ENCODE results near the gene CDH23. TPM values are rescaled to one million over a fixed set of nuclear protein-coding genes. Genes with fewer than 3 reads are reported as not detected.

CDH23 gene
- total RNA-seq, 1 experiment from 2014 or later = 0.07 TPM

GRCh38 chr10:71635251-71635866, 238.6 kb downstream of the CDH23 start:
- intact Hi-C loops (cut with micrococcal nuclease; ENCODE audit: unreplicated experiment) = no loop called here
- CTCF ChIA-PET = interaction anchor here (0.6 to 1.5 kb wide), 2 partner anchors 10 to 176 kb away, joined by 3 to 4 read pairs; no protein-coding TSS in a partner anchor
- no peak overlapping the region for H3K27ac Mint-ChIP-seq (ENCODE audit: unreplicated experiment)
- H3K9me3 Mint-ChIP-seq (ENCODE audit: low read depth, unreplicated experiment) = no peaks in the 10 kb centered on the region
- no peak for TF ChIP-seq CTCF (IDR thresholded peaks at IDR 0.05; ENCODE audit: unreplicated experiment)
- peaks cover 68% of the 10 kb centered on the region for H3K27me3 Mint-ChIP-seq (ENCODE audit: unreplicated experiment)
- no peaks in the 10 kb centered on the region for H3K36me3 Mint-ChIP-seq (ENCODE audit: insufficient read depth, unreplicated experiment)
- no TSS peak for BruUV-seq (replicated peaks)
- H3K4me3 Mint-ChIP-seq (ENCODE audit: low read depth, unreplicated experiment) = no peak overlapping the region
- peaks cover 11% of the 10 kb centered on the region for H3K4me1 Mint-ChIP-seq (ENCODE audit: low read depth, unreplicated experiment)
- DNase-seq = no peak

GRCh38 chr10:71635867-71636266, 239.1 kb downstream of the CDH23 start:
- CTCF ChIA-PET = interaction anchor here (0.6 kb wide), 1 partner anchor 208 kb away, joined by 10 read pairs; no protein-coding TSS in a partner anchor
- no TSS peak for BruUV-seq (replicated peaks)
- Mint-ChIP-seq H3K9me3 (ENCODE audit: low read depth, unreplicated experiment) (no peaks in the 10 kb centered on the region), H3K36me3 (ENCODE audit: insufficient read depth, unreplicated experiment) (no peaks in the 10 kb centered on the region), H3K27ac (ENCODE audit: unreplicated experiment) (no peak overlapping the region), H3K4me3 (ENCODE audit: low read depth, unreplicated experiment) (no peak overlapping the region), H3K4me1 (ENCODE audit: low read depth, unreplicated experiment) (peaks cover 11% of the 10 kb centered on the region), H3K27me3 (ENCODE audit: unreplicated experiment) (peaks cover 70% of the 10 kb centered on the region)
- no peak for TF ChIP-seq CTCF (IDR thresholded peaks at IDR 0.05; ENCODE audit: unreplicated experiment)
- intact Hi-C loops (cut with micrococcal nuclease; ENCODE audit: unreplicated experiment) = no loop called here
- no peak for DNase-seq

- H3K9me3 Mint-ChIP-seq (ENCODE audit: low read depth, unreplicated experiment) = no peaks in the 10 kb centered on the region
- TF ChIP-seq CTCF (IDR thresholded peaks at IDR 0.05; ENCODE audit: unreplicated experiment) = no peak
- H3K4me1 Mint-ChIP-seq (ENCODE audit: low read depth, unreplicated experiment) = peaks cover 11% of the 10 kb centered on the region
- intact Hi-C loops (cut with micrococcal nuclease; ENCODE audit: unreplicated experiment) = no loop called here
- H3K4me3 Mint-ChIP-seq (ENCODE audit: low read depth, unreplicated experiment) = no peak overlapping the region
- H3K27me3 Mint-ChIP-seq (ENCODE audit: unreplicated experiment) = peaks cover 70% of the 10 kb centered on the region
- DNase-seq = no peak
- H3K27ac Mint-ChIP-seq (ENCODE audit: unreplicated experiment) = no peak overlapping the region
- H3K36me3 Mint-ChIP-seq (ENCODE audit: insufficient read depth, unreplicated experiment) = no peaks in the 10 kb centered on the region
- no TSS peak for BruUV-seq (replicated peaks)
- CTCF ChIA-PET = no interaction called here
Observed at GRCh38 chr10:71636588-71636987, 239.9 kb downstream of the CDH23 start.

- Mint-ChIP-seq H3K36me3 (ENCODE audit: insufficient read depth, unreplicated experiment) (no peaks in the 10 kb centered on the region), H3K4me3 (ENCODE audit: low read depth, unreplicated experiment) (no peak overlapping the region), H3K27me3 (ENCODE audit: unreplicated experiment) (peaks cover 68% of the 10 kb centered on the region), H3K27ac (ENCODE audit: unreplicated experiment) (no peak overlapping the region), H3K4me1 (ENCODE audit: low read depth, unreplicated experiment) (peaks cover 11% of the 10 kb centered on the region), H3K9me3 (ENCODE audit: low read depth, unreplicated experiment) (no peaks in the 10 kb centered on the region)
- BruUV-seq (replicated peaks) = no TSS peak
- intact Hi-C loops (cut with micrococcal nuclease; ENCODE audit: unreplicated experiment) = no loop called here
- CTCF ChIA-PET = no interaction called here
- no peak for DNase-seq
- no peak for TF ChIP-seq CTCF (IDR thresholded peaks at IDR 0.05; ENCODE audit: unreplicated experiment)
Observed at GRCh38 chr10:71637305-71637704, 240.6 kb downstream of the CDH23 start.
